Embryonic facial prominence (tissue), 1 donor: ENCODE results near the gene KIAA1755.

Source experiments
- DNase-seq: peaks from one replicate; pipeline ENCODE4 v3.0.0-alpha.2; 2016; ENCODE audit errors: extremely low spot score

The KIAA1755 gene

GRCh38 chr20:38203981-38204357 lies 56.6 kb downstream of the KIAA1755 start:
- no peak for DNase-seq

GRCh38 chr20:38203337-38203980 lies 57.1 kb downstream of the KIAA1755 start:
- DNase-seq, result no peak

GRCh38 chr20:38202982-38203293 lies 57.6 kb downstream of the KIAA1755 start:
- DNase-seq, result no peak

- no peak for DNase-seq
Measured at GRCh38 chr20:38202153-38202981, 58.2 kb downstream of the KIAA1755 start.

GRCh38 chr20:38201356-38201755 lies 59.2 kb downstream of the KIAA1755 start:
- DNase-seq, result no peak

- DNase-seq, result no peak
Measured at GRCh38 chr20:38200646-38201045, 59.9 kb downstream of the KIAA1755 start.

- DNase-seq, result no peak
Measured at GRCh38 chr20:38199501-38200390, 60.8 kb downstream of the KIAA1755 start.

GRCh38 chr20:38198238-38198861 lies 62.2 kb downstream of the KIAA1755 start:
- no peak for DNase-seq

- no peak for DNase-seq
Measured at GRCh38 chr20:38197619-38198018, 62.9 kb downstream of the KIAA1755 start.

GRCh38 chr20:38197217-38197616 lies 63.3 kb downstream of the KIAA1755 start:
- DNase-seq, result no peak

- DNase-seq, result no peak
Measured at GRCh38 chr20:38196592-38196991, 63.9 kb downstream of the KIAA1755 start.

- DNase-seq, result no peak
Measured at GRCh38 chr20:38196076-38196475, 64.5 kb downstream of the KIAA1755 start.

- DNase-seq, result no peak
Measured at GRCh38 chr20:38195521-38195920, 65.0 kb downstream of the KIAA1755 start.

GRCh38 chr20:38194971-38195504 lies 65.5 kb downstream of the KIAA1755 start:
- no peak for DNase-seq

- no peak for DNase-seq
Measured at GRCh38 chr20:38193586-38194105, 66.9 kb downstream of the KIAA1755 start.

GRCh38 chr20:38192323-38192885 lies 68.1 kb downstream of the KIAA1755 start:
- DNase-seq, result no peak

- no peak for DNase-seq
Measured at GRCh38 chr20:38191654-38192053, 68.9 kb downstream of the KIAA1755 start.

GRCh38 chr20:38190936-38191371 lies 69.6 kb downstream of the KIAA1755 start:
- DNase-seq, result no peak

- DNase-seq, result no peak
Measured at GRCh38 chr20:38190166-38190565, 70.4 kb downstream of the KIAA1755 start.

GRCh38 chr20:38187517-38187916 lies 73.0 kb downstream of the KIAA1755 start:
- DNase-seq, result no peak

- DNase-seq, result no peak
Measured at GRCh38 chr20:38186788-38187221, 73.7 kb downstream of the KIAA1755 start.
